Measurements from ENCODE around the gene NELL2.
"Not testable (repeated sequence)": the region's sequence is repeated elsewhere in the genome, so short reads cannot be mapped to it uniquely, and the experiment has no call there.

The NELL2 gene

GRCh38 chr12:44763021-44763420 is 113.1 kb downstream of the NELL2 start:
- Histone ChIP-seq H3K27me3 (ENCODE audit: control insufficient read depth in 1 of 2, insufficient read depth in 2 of 2, low read length in 2 of 2) (no peaks in the 10 kb centered on the region), H3K27ac (ENCODE audit: low read depth, low read length) (no peak overlapping the region), H3K9me3 (ENCODE audit: control insufficient read depth in 1 of 2, low read length in 2 of 2) (no peaks in the 10 kb centered on the region), H3K36me3 (ENCODE audit: control insufficient read depth in 1 of 2, insufficient read depth in 2 of 2, low read length in 2 of 2) (no peaks in the 10 kb centered on the region), H3K9ac (ENCODE audit: low read depth in 1 of 2, low read length in 2 of 2) (no peak overlapping the region), H3K4me3 (ENCODE audit: low read depth in 1 of 2, low read length in 2 of 2) (no peak overlapping the region), H3K4me1 (ENCODE audit: control insufficient read depth in 1 of 2, insufficient read depth in 2 of 2, low read length in 2 of 2) (no peaks in the 10 kb centered on the region)

GRCh38 chr12:44759289-44759688 is 116.8 kb downstream of the NELL2 start:
- no peaks in the 10 kb centered on the region for H3K27me3 ChIP-seq (ENCODE audit: control insufficient read depth in 1 of 2, insufficient read depth in 2 of 2, low read length in 2 of 2)
- no peaks in the 10 kb centered on the region for H3K4me1 ChIP-seq (ENCODE audit: control insufficient read depth in 1 of 2, insufficient read depth in 2 of 2, low read length in 2 of 2)
- no peaks in the 10 kb centered on the region for H3K9me3 ChIP-seq (ENCODE audit: control insufficient read depth in 1 of 2, low read length in 2 of 2)
- H3K36me3 ChIP-seq (ENCODE audit: control insufficient read depth in 1 of 2, insufficient read depth in 2 of 2, low read length in 2 of 2), result no peaks in the 10 kb centered on the region
- H3K27ac ChIP-seq (ENCODE audit: low read depth, low read length), result no peak overlapping the region
- H3K9ac ChIP-seq (ENCODE audit: low read depth in 1 of 2, low read length in 2 of 2), result no peak overlapping the region
- no peak overlapping the region for H3K4me3 ChIP-seq (ENCODE audit: low read depth in 1 of 2, low read length in 2 of 2)

- H3K27me3 ChIP-seq (ENCODE audit: control insufficient read depth in 1 of 2, insufficient read depth in 2 of 2, low read length in 2 of 2), result no peaks in the 10 kb centered on the region
- H3K9ac ChIP-seq (ENCODE audit: low read depth in 1 of 2, low read length in 2 of 2), result no peak overlapping the region
- H3K4me3 ChIP-seq (ENCODE audit: low read depth in 1 of 2, low read length in 2 of 2), result no peak overlapping the region
- H3K27ac ChIP-seq (ENCODE audit: low read depth, low read length), result no peak overlapping the region
- no peaks in the 10 kb centered on the region for H3K4me1 ChIP-seq (ENCODE audit: control insufficient read depth in 1 of 2, insufficient read depth in 2 of 2, low read length in 2 of 2)
- no peaks in the 10 kb centered on the region for H3K9me3 ChIP-seq (ENCODE audit: control insufficient read depth in 1 of 2, low read length in 2 of 2)
- H3K36me3 ChIP-seq (ENCODE audit: control insufficient read depth in 1 of 2, insufficient read depth in 2 of 2, low read length in 2 of 2), result no peaks in the 10 kb centered on the region
These were observed 125.6 kb downstream of the NELL2 start for GRCh38 chr12:44750468-44750867.

- no peak overlapping the region for H3K4me3 ChIP-seq (ENCODE audit: low read depth in 1 of 2, low read length in 2 of 2)
- H3K9ac ChIP-seq (ENCODE audit: low read depth in 1 of 2, low read length in 2 of 2), result no peak overlapping the region
- H3K36me3 ChIP-seq (ENCODE audit: control insufficient read depth in 1 of 2, insufficient read depth in 2 of 2, low read length in 2 of 2), result no peaks in the 10 kb centered on the region
- H3K4me1 ChIP-seq (ENCODE audit: control insufficient read depth in 1 of 2, insufficient read depth in 2 of 2, low read length in 2 of 2), result no peaks in the 10 kb centered on the region
- no peaks in the 10 kb centered on the region for H3K9me3 ChIP-seq (ENCODE audit: control insufficient read depth in 1 of 2, low read length in 2 of 2)
- H3K27me3 ChIP-seq (ENCODE audit: control insufficient read depth in 1 of 2, insufficient read depth in 2 of 2, low read length in 2 of 2), result no peaks in the 10 kb centered on the region
- no peak overlapping the region for H3K27ac ChIP-seq (ENCODE audit: low read depth, low read length)
These were observed 126.5 kb downstream of the NELL2 start for GRCh38 chr12:44749566-44749965.

GRCh38 chr12:44748950-44749468 is 127.1 kb downstream of the NELL2 start:
- Histone ChIP-seq H3K4me3 (ENCODE audit: low read depth in 1 of 2, low read length in 2 of 2) (no peak overlapping the region), H3K9ac (ENCODE audit: low read depth in 1 of 2, low read length in 2 of 2) (no peak overlapping the region), H3K4me1 (ENCODE audit: control insufficient read depth in 1 of 2, insufficient read depth in 2 of 2, low read length in 2 of 2) (no peaks in the 10 kb centered on the region), H3K27me3 (ENCODE audit: control insufficient read depth in 1 of 2, insufficient read depth in 2 of 2, low read length in 2 of 2) (no peaks in the 10 kb centered on the region), H3K9me3 (ENCODE audit: control insufficient read depth in 1 of 2, low read length in 2 of 2) (no peaks in the 10 kb centered on the region), H3K36me3 (ENCODE audit: control insufficient read depth in 1 of 2, insufficient read depth in 2 of 2, low read length in 2 of 2) (no peaks in the 10 kb centered on the region), H3K27ac (ENCODE audit: low read depth, low read length) (no peak overlapping the region)

DNA sequence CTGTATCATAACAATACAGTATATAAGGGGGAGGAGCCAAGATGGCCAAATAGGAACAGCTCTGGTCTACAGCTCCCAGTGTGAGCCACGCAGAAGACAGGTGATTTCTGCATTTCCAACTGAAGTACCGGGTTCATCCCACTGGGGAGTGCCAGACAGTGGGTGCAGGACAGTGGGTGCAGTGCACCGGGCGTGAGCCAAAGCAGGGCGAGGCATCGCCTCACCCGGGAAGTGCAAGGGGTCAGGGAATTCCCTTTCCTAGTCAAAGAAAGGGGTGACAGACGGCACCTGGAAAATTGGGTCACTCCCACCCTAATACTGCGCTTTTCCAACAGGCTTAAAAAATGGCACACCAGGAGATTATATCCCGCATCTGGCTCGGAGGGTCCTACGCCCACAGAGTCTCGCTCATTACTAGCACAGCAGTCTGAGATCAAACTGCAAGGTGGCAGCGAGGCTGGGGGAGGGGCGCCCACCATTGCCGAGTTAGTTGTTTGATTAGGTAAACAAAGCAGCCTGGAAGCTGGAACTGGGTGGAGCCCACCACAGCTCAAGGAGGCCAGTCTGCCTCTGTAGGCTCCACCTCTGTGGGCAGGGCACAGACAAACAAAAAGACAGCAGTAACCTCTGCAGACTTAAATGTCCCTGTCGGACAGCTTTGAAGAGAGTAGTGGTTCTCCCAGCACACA is 134.7 kb downstream of the NELL2 start:
- not testable (repeated sequence) for H3K9ac ChIP-seq (ENCODE audit: low read depth in 1 of 2, low read length in 2 of 2); H3K27me3 ChIP-seq (ENCODE audit: control insufficient read depth in 1 of 2, insufficient read depth in 2 of 2, low read length in 2 of 2); H3K36me3 ChIP-seq (ENCODE audit: control insufficient read depth in 1 of 2, insufficient read depth in 2 of 2, low read length in 2 of 2); H3K4me3 ChIP-seq (ENCODE audit: low read depth in 1 of 2, low read length in 2 of 2); H3K9me3 ChIP-seq (ENCODE audit: control insufficient read depth in 1 of 2, low read length in 2 of 2); H3K27ac ChIP-seq (ENCODE audit: low read depth, low read length); H3K4me1 ChIP-seq (ENCODE audit: control insufficient read depth in 1 of 2, insufficient read depth in 2 of 2, low read length in 2 of 2)

- H3K27me3 ChIP-seq (ENCODE audit: control insufficient read depth in 1 of 2, insufficient read depth in 2 of 2, low read length in 2 of 2), result no peaks in the 10 kb centered on the region
- H3K9ac ChIP-seq (ENCODE audit: low read depth in 1 of 2, low read length in 2 of 2), result no peak overlapping the region
- no peaks in the 10 kb centered on the region for H3K36me3 ChIP-seq (ENCODE audit: control insufficient read depth in 1 of 2, insufficient read depth in 2 of 2, low read length in 2 of 2)
- H3K4me1 ChIP-seq (ENCODE audit: control insufficient read depth in 1 of 2, insufficient read depth in 2 of 2, low read length in 2 of 2), result no peaks in the 10 kb centered on the region
- H3K4me3 ChIP-seq (ENCODE audit: low read depth in 1 of 2, low read length in 2 of 2), result no peak overlapping the region
- H3K27ac ChIP-seq (ENCODE audit: low read depth, low read length), result no peak overlapping the region
- H3K9me3 ChIP-seq (ENCODE audit: control insufficient read depth in 1 of 2, low read length in 2 of 2), result no peaks in the 10 kb centered on the region
These were observed 138.1 kb downstream of the NELL2 start for GRCh38 chr12:44738051-44738450.

GRCh38 chr12:44728566-44728965 is 147.5 kb downstream of the NELL2 start:
- H3K9me3 ChIP-seq (ENCODE audit: control insufficient read depth in 1 of 2, low read length in 2 of 2), result peaks cover 5 to 13% of the 10 kb centered on the region in 2 donors

DNA sequence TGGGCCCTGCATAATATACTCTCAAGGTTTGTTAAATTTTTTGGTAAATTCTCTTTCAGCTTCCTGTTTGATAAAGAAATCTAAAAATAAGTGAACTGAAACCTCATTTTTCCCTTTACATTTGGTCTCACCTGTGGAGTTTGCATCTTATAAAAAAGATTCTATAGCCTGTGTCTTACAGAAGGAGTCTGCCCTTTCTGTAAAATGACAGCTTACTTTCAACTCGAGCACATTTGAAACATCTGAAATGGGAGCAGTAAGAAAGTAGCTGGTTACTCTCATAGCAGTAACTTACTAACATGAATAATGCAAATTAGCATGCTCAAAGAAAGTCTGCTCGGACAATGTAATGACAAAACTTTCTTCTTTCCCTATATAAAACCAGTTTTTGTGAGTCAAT is 155.8 kb downstream of the NELL2 start:
- H3K4me1 ChIP-seq (ENCODE audit: control insufficient read depth in 1 of 2, insufficient read depth in 2 of 2, low read length in 2 of 2), result no peaks in the 10 kb centered on the region
- H3K27me3 ChIP-seq (ENCODE audit: control insufficient read depth in 1 of 2, insufficient read depth in 2 of 2, low read length in 2 of 2), result no peaks in the 10 kb centered on the region
- H3K36me3 ChIP-seq (ENCODE audit: control insufficient read depth in 1 of 2, insufficient read depth in 2 of 2, low read length in 2 of 2), result no peaks in the 10 kb centered on the region

More at GRCh38 chr12:44728566-44728965, 147.5 kb downstream of the NELL2 start:
- Histone ChIP-seq H3K4me1 (ENCODE audit: control insufficient read depth in 1 of 2, insufficient read depth in 2 of 2, low read length in 2 of 2) (no peaks in the 10 kb centered on the region), H3K4me3 (ENCODE audit: low read depth in 1 of 2, low read length in 2 of 2) (no peak overlapping the region), H3K36me3 (ENCODE audit: control insufficient read depth in 1 of 2, insufficient read depth in 2 of 2, low read length in 2 of 2) (no peaks in the 10 kb centered on the region), H3K27me3 (ENCODE audit: control insufficient read depth in 1 of 2, insufficient read depth in 2 of 2, low read length in 2 of 2) (no peaks in the 10 kb centered on the region), H3K27ac (ENCODE audit: low read depth, low read length) (no peak overlapping the region), H3K9ac (ENCODE audit: low read depth in 1 of 2, low read length in 2 of 2) (no peak overlapping the region)

GRCh38 chr12:44717612-44718011 is 158.5 kb downstream of the NELL2 start:
- no peaks in the 10 kb centered on the region for H3K27me3 ChIP-seq (ENCODE audit: control insufficient read depth in 1 of 2, insufficient read depth in 2 of 2, low read length in 2 of 2)
- no peak overlapping the region for H3K4me3 ChIP-seq (ENCODE audit: low read depth in 1 of 2, low read length in 2 of 2)
- H3K36me3 ChIP-seq (ENCODE audit: control insufficient read depth in 1 of 2, insufficient read depth in 2 of 2, low read length in 2 of 2), result no peaks in the 10 kb centered on the region
- no peak overlapping the region for H3K9ac ChIP-seq (ENCODE audit: low read depth in 1 of 2, low read length in 2 of 2)
- no peaks in the 10 kb centered on the region for H3K9me3 ChIP-seq (ENCODE audit: control insufficient read depth in 1 of 2, low read length in 2 of 2)
- H3K27ac ChIP-seq (ENCODE audit: low read depth, low read length), result no peak overlapping the region
- H3K4me1 ChIP-seq (ENCODE audit: control insufficient read depth in 1 of 2, insufficient read depth in 2 of 2, low read length in 2 of 2), result no peaks in the 10 kb centered on the region

More for the DNA sequence above, 155.8 kb downstream of the NELL2 start:
- no peak overlapping the region for H3K9ac ChIP-seq (ENCODE audit: low read depth in 1 of 2, low read length in 2 of 2)
- no peak overlapping the region for H3K27ac ChIP-seq (ENCODE audit: low read depth, low read length)
- H3K9me3 ChIP-seq (ENCODE audit: control insufficient read depth in 1 of 2, low read length in 2 of 2), result no peaks in the 10 kb centered on the region
- H3K4me3 ChIP-seq (ENCODE audit: low read depth in 1 of 2, low read length in 2 of 2), result no peak overlapping the region
